Endothelial cell of umbilical vein (primary cell): ENCODE data around the gene TCF25. TPM values are rescaled to one million over a fixed set of nuclear protein-coding genes. Genes with fewer than 3 reads are reported as not detected.

ENCODE experiments used
- BruUV-seq: library from RNA; stranded (reverse); fragments of 400-500 nt; replicated peaks from 2 replicates; lab custom pipeline; 2021; lab: Mats Ljungman, UMichigan
- CTCF ChIA-PET: fragments of 300-600, 350-600 bp; sonication (Branson Sonifier 250); formaldehyde crosslinking; loops from one replicate; lab custom pipeline; 2021; ENCODE audit warnings: antibody characterized with exemption, inconsistent platforms; lab: Charles Lee
- POLR2A ChIA-PET: fragments of 300-600, 350-600 bp; sonication (Branson Sonifier 250); formaldehyde crosslinking; loops from one replicate; lab custom pipeline; 2021; ENCODE audit warnings: antibody characterized with exemption, inconsistent platforms; lab: Charles Lee
- DNase-seq: peaks from one replicate; pipeline ENCODE4 v3.0.0-alpha.2; 2011; ENCODE audit warnings: low read depth, low spot score
- FAIRE-seq: peaks from 2 replicates; lab custom pipeline; 2011; peaks lifted over from hg19 to GRCh38; lab: Jason Lieb, UNC
- H2AFZ ChIP-seq: 2 replicates; pipeline ENCODE4 v1.6.0; 2012; ENCODE audit warnings: low read depth, low read length, control low read depth, inconsistent platforms
- H3K27ac ChIP-seq: 2 replicates; pipeline ENCODE4 v1.5.1; 2011; ENCODE audit warnings: low read depth, mild to moderate bottlenecking, control low read depth, low read length, moderate library complexity; ENCODE audit not compliant: insufficient read depth
- H3K27me3 ChIP-seq, 2 experiments: 2 replicates each; pipeline versions ENCODE4 v1.6.0 to v1.6.1; 2011; ENCODE audit warnings: low read length in 2 of 2, mixed read lengths in 1 of 2; ENCODE audit not compliant: control insufficient read depth in 2 of 2, insufficient read depth in 2 of 2
- H3K36me3 ChIP-seq, 2 experiments: 2 replicates in 1 of 2; 3 replicates in 1 of 2; pipeline ENCODE4 v1.5.1; 2011; ENCODE audit warnings: low read length in 2 of 2, mild to moderate bottlenecking in 1 of 2, moderate library complexity in 1 of 2; ENCODE audit not compliant: control insufficient read depth in 2 of 2, insufficient read depth in 2 of 2; ENCODE audit errors: extremely low read depth in 1 of 2
- H3K4me1 ChIP-seq: 3 replicates; pipeline ENCODE4 v1.5.1; 2011; ENCODE audit warnings: mild to moderate bottlenecking, low read length; ENCODE audit not compliant: control insufficient read depth, insufficient read depth; ENCODE audit errors: extremely low read depth
- H3K4me2 ChIP-seq: 2 replicates; pipeline ENCODE4 v1.6.1; 2011; ENCODE audit warnings: low read length, control low read depth, mixed read lengths; ENCODE audit not compliant: insufficient read depth
- H3K4me3 ChIP-seq, 3 experiments: fragments of 200-600 bp in 1 of 3; sonication (generic), shearing (Covaris generic) in 1 of 3; replicated peaks in 1 of 3; 2 replicates each; pipeline ENCODE4 v1.5.1; 2011 to 2016; ENCODE audit warnings: control low read depth in 3 of 3, low read length in 3 of 3, mild to moderate bottlenecking in 2 of 3, inconsistent platforms in 1 of 3, low read depth in 1 of 3, moderate library complexity in 1 of 3; ENCODE audit not compliant: insufficient read depth in 1 of 3
- H3K79me2 ChIP-seq: 2 replicates; pipeline ENCODE4 v1.6.0; 2012; ENCODE audit warnings: low read length, inconsistent platforms; ENCODE audit not compliant: control insufficient read depth, insufficient read depth
- H3K9ac ChIP-seq: replicated peaks from 2 replicates; pipeline ENCODE3; 2011; ENCODE audit warnings: low read length, control low read depth; ENCODE audit not compliant: insufficient read depth; ENCODE audit errors: extremely low read depth
- H3K9me1 ChIP-seq: replicated peaks from 3 replicates; pipeline ENCODE4 v1.6.0; 2011; ENCODE audit warnings: mild to moderate bottlenecking, low read length; ENCODE audit not compliant: control insufficient read depth, insufficient read depth; ENCODE audit errors: extremely low read depth
- H3K9me3 ChIP-seq: replicated peaks from 2 replicates; pipeline ENCODE4 v1.5.1; 2012; ENCODE audit warnings: low read length, inconsistent platforms; ENCODE audit not compliant: control insufficient read depth, insufficient read depth
- H4K20me1 ChIP-seq: replicated peaks from 2 replicates; pipeline ENCODE3; 2011; ENCODE audit warnings: mild to moderate bottlenecking, low read length; ENCODE audit not compliant: control insufficient read depth, insufficient read depth; ENCODE audit errors: extremely low read depth
- CTCF ChIP-seq, 2 donors: IDR thresholded peaks; 1 replicate in 1 of 2; 2 replicates in 1 of 2; pipeline ENCODE4 v1.5.1; 2011; ENCODE audit warnings: low read length in 2 of 2, mild to moderate bottlenecking in 2 of 2, moderate library complexity in 2 of 2, control low read depth in 1 of 2, inconsistent platforms in 1 of 2, low read depth in 1 of 2; ENCODE audit not compliant: insufficient read depth in 1 of 2; ENCODE audit errors: extremely low read depth in 1 of 2
- EZH2 ChIP-seq: IDR thresholded peaks from 2 replicates; pipeline ENCODE4 v1.6.1; 2012; ENCODE audit warnings: borderline replicate concordance, low read depth, mild to moderate bottlenecking, moderate library complexity, low read length, inconsistent platforms; ENCODE audit not compliant: severe bottlenecking
- FOS ChIP-seq: IDR thresholded peaks from 2 replicates; pipeline ENCODE4 v1.6.1; 2011; ENCODE audit warnings: mild to moderate bottlenecking, low read length, moderate library complexity, borderline replicate concordance; ENCODE audit not compliant: insufficient read depth
- GATA2 ChIP-seq: IDR thresholded peaks from 2 replicates; pipeline ENCODE4 v1.7.0; 2011; ENCODE audit warnings: low read depth, mild to moderate bottlenecking, moderate library complexity, mixed read lengths, low read length; ENCODE audit not compliant: insufficient read length, insufficient read depth
- JUN ChIP-seq: IDR thresholded peaks from 2 replicates; pipeline ENCODE4 v1.6.1; 2011; ENCODE audit warnings: borderline replicate concordance, low read depth; ENCODE audit not compliant: insufficient read length, insufficient read depth
- MYC ChIP-seq: IDR thresholded peaks from one replicate; pipeline ENCODE4 v1.6.1; 2011; ENCODE audit warnings: mild to moderate bottlenecking, low read depth, low read length
- POLR2A ChIP-seq: IDR thresholded peaks from 2 replicates; pipeline ENCODE4 v1.6.1; 2012; ENCODE audit warnings: low read depth, mild to moderate bottlenecking, control low read depth, low read length
- POLR2AphosphoS5 ChIP-seq: IDR thresholded peaks from 2 replicates; pipeline ENCODE4 v1.6.1; 2012; ENCODE audit warnings: low read depth, mild to moderate bottlenecking, control low read depth, low read length, moderate library complexity; ENCODE audit not compliant: insufficient read depth
- dilution Hi-C: fragments of 300-500 bp; cut with MboI; formaldehyde crosslinking; loops from one replicate; pipeline ENCODE4 v1.15.0; 2019; ENCODE audit warnings: low sequenced_read_pairs; ENCODE audit not compliant: extremely low pct_ligation_motif_present
- intact Hi-C: fragments of 100-400 bp; cut with micrococcal nuclease; formaldehyde crosslinking; loops from one replicate; pipeline ENCODE4 v1.10.0; 2022
- polyA plus RNA-seq, 4 experiments: library from polyadenylated mRNA; depleted of rRNA in 3 of 4; stranded (reverse) in 3 of 4; unstranded in 1 of 4; fragments of >200 nt; gene quantifications; 2 replicates each; pipeline versions ENCODE4 v1.2.1 to v1.2.3, GENCODE V29; 2011 to 2012; ENCODE audit warnings: missing spikeins in 1 of 4
- total RNA-seq: library from RNA; stranded (reverse); gene quantifications from 2 replicates; pipeline ENCODE4 v1.2.3, GENCODE V29; 2021
- TF ChIP-seq, protein P1 (sequence below): IDR thresholded peaks from 2 replicates; pipeline ENCODE4 v1.6.1; 2011; ENCODE audit not compliant: insufficient read depth, insufficient read length

The TCF25 gene
- total and polyA plus RNA-seq, 2 donors (not counting 3 experiments of a cell fraction or from before 2014, with no cell fraction given) = 193 to 234 TPM

- no peak overlapping the region for H3K9ac ChIP-seq
- no peaks in the 10 kb centered on the region for H3K9me1 ChIP-seq
- H4K20me1 ChIP-seq = peaks cover 2% of the 10 kb centered on the region
- no peaks in the 10 kb centered on the region for H3K9me3 ChIP-seq
- CTCF ChIA-PET = no interaction called here
- H3K36me3 ChIP-seq = peaks cover 14 to 49% of the 10 kb centered on the region in 2 experiments
- POLR2A ChIA-PET = no interaction called here
- no peak overlapping the region for H3K4me2 ChIP-seq
- DNase-seq (no peak), FAIRE-seq (no peak)
- no peak overlapping the region for H2AFZ ChIP-seq
- no peaks in the 10 kb centered on the region for H3K4me1 ChIP-seq
- TF ChIP-seq POLR2AphosphoS5 (no peak), FOS (no peak), POLR2A (no peak), GATA2 (no peak)
- BruUV-seq = no TSS peak
- intact Hi-C loops = no loop called here
- no peaks in the 10 kb centered on the region for H3K27me3 ChIP-seq
- no peak overlapping the region for H3K4me3 ChIP-seq
- H3K27ac ChIP-seq = no peak overlapping the region
- dilution Hi-C loops = no loop called here
- no peaks in the 10 kb centered on the region for H3K79me2 ChIP-seq
Measured at GRCh38 chr16:89892635-89893034, 19.2 kb downstream of the TCF25 start.

DNA sequence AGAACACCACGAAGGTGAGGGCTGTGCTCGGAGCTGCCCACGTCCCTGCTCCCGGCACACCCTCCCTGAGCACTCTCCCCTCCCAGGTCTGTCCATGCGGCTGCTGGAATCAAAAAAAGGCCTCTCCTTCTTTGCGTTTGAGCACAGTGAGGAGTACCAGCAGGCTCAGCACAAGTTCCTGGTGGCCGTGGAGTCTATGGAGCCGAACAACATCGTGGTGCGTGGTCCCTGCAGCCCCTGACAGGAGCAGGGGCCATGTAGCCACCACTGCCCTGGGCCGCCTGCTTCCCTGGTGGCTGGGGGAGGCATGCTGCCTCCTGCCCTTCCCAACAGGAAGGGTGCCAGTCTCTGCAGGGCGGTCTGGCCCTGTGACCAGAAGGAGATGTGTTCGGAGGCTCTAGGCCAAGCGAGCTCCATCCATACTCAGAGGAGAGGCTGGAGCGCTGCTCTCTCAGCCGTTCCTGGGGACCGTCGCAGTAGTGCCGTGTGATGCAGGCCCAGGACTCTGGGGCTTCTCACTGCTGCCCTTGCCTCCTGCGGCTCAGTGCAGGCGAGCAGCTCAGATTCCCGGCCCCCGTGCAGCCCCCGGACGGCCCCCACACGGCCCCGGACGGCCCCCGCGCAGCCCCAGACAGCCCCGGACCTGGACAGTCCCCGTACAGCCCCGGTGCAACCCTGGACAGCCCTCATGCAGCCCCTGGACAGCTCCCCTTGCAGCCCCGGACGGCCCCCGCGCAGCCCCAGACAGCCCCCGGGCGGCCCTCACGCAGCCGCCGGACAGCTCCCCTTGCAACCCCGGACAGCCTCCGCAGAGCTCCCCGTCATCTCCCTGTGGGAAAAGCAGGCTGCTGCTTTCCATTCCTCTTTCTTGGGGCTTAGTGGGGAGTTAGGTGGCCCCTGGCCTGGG lies 20.5 kb downstream of the TCF25 start:
- POLR2A ChIA-PET = interaction anchor here (0.6 kb wide), 1 partner anchor 31 kb away, joined by 3 read pairs; no protein-coding TSS in a partner anchor
- Histone ChIP-seq H3K9me1 (no peaks in the 10 kb centered on the region), H3K9ac (no peak overlapping the region), H3K4me3 (no peak overlapping the region), H3K27me3 (no peaks in the 10 kb centered on the region), H4K20me1 (peaks cover 2% of the 10 kb centered on the region), H2AFZ (no peak overlapping the region), H3K79me2 (no peaks in the 10 kb centered on the region), H3K27ac (no peak overlapping the region), H3K4me2 (no peak overlapping the region), H3K36me3 (peaks cover 14 to 53% of the 10 kb centered on the region in 2 experiments), H3K4me1 (no peaks in the 10 kb centered on the region), H3K9me3 (no peaks in the 10 kb centered on the region)
- DNase-seq (no peak), FAIRE-seq (no peak)
- dilution Hi-C loops (no loop called here), intact Hi-C loops (no loop called here)
- TF ChIP-seq CTCF (IDR thresholded peaks at IDR 0.05; ENCODE audit: extremely low read depth in 1 of 2, insufficient read depth in 1 of 2, low read depth in 1 of 2, low read length in 2 of 2) (no peak), EZH2 (no peak), FOS (no peak), JUN (no peak), GATA2 (no peak), POLR2A (no peak), MYC (no peak), POLR2AphosphoS5 (no peak)
- TF ChIP-seq, protein P1, sequence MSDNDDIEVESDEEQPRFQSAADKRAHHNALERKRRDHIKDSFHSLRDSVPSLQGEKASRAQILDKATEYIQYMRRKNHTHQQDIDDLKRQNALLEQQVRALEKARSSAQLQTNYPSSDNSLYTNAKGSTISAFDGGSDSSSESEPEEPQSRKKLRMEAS = no peak
- CTCF ChIA-PET = no interaction called here
- no TSS peak for BruUV-seq
